ENCODE results near the gene CALML4. TPM values are rescaled to one million over a fixed set of nuclear protein-coding genes. Genes with fewer than 3 reads are reported as not detected.

Gene CALML4
- total RNA-seq, 2 donors from 2014 or later = 4.5 to 18.8 TPM

DNA sequence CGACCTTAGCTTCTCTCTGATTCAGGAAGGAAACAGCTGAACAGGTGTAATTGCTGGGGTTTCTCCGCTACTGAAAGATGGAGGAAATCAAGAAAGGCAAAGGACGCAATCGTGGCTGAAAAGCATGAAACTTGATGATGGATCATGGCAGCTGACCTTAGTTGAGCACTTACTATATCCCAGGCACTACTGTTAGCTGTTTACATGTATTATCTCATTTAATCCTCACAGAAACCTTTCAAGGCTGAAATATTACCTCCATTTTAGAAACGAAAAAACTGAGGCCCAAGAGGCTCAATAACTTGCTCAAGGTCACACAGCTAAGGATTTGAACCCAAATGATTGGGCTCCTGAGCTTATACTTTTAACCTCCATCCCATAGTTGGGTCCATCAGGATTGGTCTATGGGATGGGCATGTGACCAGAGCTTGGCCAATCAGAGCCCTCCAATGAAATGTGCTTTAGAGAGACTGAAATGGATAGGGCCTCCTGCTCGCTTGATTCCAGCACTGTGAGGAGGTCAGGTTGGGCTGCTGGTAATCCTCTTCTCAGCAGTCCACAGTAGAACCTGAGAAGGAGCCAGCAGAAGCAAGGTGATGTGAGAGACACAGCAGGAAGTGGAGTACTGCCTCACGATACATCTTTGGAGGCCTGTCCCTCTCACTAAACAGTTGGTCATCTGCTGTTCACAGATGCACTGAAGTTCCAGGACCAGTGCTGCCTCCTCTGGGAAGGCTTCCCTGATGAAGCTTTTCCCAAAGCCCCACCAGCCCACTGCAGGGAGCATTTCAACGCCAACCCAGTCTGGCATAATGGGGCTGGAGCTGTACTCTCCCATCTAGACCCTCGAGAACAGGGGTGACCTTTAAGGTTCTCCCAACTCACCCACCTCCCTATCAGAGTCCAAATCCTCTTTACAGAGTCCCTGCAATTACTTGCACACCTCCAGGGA is 14.0 kb upstream of the CALML4 start:
- no peak overlapping the region for H3K27ac ChIP-seq
- intact Hi-C loops (cut with DNase I) = no loop called here
- H3K4me1 ChIP-seq (replicated peaks) = no peaks in the 10 kb centered on the region
- H3K9me3 ChIP-seq = no peaks in the 10 kb centered on the region
- WGBS = 90% methylated on average over 9 of the region's 9 CpGs
- no peak overlapping the region for H3K4me3 ChIP-seq
- no peaks in the 10 kb centered on the region for H3K36me3 ChIP-seq
- no peaks in the 10 kb centered on the region for H3K27me3 ChIP-seq (replicated peaks; ENCODE audit: insufficient read depth)
- no peak for TF ChIP-seq POLR2AphosphoS5 (IDR thresholded peaks at IDR 0.05)
- no peak for TF ChIP-seq POLR2A (IDR thresholded peaks at IDR 0.05)
- TF ChIP-seq, protein P1, sequence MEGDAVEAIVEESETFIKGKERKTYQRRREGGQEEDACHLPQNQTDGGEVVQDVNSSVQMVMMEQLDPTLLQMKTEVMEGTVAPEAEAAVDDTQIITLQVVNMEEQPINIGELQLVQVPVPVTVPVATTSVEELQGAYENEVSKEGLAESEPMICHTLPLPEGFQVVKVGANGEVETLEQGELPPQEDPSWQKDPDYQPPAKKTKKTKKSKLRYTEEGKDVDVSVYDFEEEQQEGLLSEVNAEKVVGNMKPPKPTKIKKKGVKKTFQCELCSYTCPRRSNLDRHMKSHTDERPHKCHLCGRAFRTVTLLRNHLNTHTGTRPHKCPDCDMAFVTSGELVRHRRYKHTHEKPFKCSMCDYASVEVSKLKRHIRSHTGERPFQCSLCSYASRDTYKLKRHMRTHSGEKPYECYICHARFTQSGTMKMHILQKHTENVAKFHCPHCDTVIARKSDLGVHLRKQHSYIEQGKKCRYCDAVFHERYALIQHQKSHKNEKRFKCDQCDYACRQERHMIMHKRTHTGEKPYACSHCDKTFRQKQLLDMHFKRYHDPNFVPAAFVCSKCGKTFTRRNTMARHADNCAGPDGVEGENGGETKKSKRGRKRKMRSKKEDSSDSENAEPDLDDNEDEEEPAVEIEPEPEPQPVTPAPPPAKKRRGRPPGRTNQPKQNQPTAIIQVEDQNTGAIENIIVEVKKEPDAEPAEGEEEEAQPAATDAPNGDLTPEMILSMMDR (IDR thresholded peaks at IDR 0.05) = no peak
- DNase-seq (ENCODE audit: low spot score) = no peak

- Histone ChIP-seq H3K36me3 (no peaks in the 10 kb centered on the region), H3K27me3 (replicated peaks; ENCODE audit: insufficient read depth) (no peaks in the 10 kb centered on the region), H3K9me3 (no peaks in the 10 kb centered on the region), H3K4me1 (replicated peaks) (no peaks in the 10 kb centered on the region), H3K4me3 (no peak overlapping the region), H3K27ac (no peak overlapping the region)
- intact Hi-C loops (cut with DNase I) = no loop called here
- no peak for DNase-seq (ENCODE audit: low spot score)
- WGBS = 98% methylated on average over 8 of the region's 8 CpGs
- TF ChIP-seq POLR2A (IDR thresholded peaks at IDR 0.05) (no peak), POLR2AphosphoS5 (IDR thresholded peaks at IDR 0.05) (no peak)
- TF ChIP-seq, protein P1 (IDR thresholded peaks at IDR 0.05) = no peak
Measured at GRCh38 chr15:68218331-68218730, 13.2 kb upstream of the CALML4 start.

- H3K4me3 ChIP-seq = no peak overlapping the region
- TF ChIP-seq POLR2A (IDR thresholded peaks at IDR 0.05) = no peak
- no peak for TF ChIP-seq POLR2AphosphoS5 (IDR thresholded peaks at IDR 0.05)
- TF ChIP-seq, protein P1 (IDR thresholded peaks at IDR 0.05) = no peak
- H3K36me3 ChIP-seq = no peaks in the 10 kb centered on the region
- no peaks in the 10 kb centered on the region for H3K4me1 ChIP-seq (replicated peaks)
- H3K27me3 ChIP-seq (replicated peaks; ENCODE audit: insufficient read depth) = no peaks in the 10 kb centered on the region
- no peak for DNase-seq (ENCODE audit: low spot score)
- intact Hi-C loops (cut with DNase I) = no loop called here
- no peaks in the 10 kb centered on the region for H3K9me3 ChIP-seq
- no peak overlapping the region for H3K27ac ChIP-seq
- WGBS = 96% methylated on average over 4 of the region's 4 CpGs
Measured at GRCh38 chr15:68217341-68217740, 12.2 kb upstream of the CALML4 start.

GRCh38 chr15:68214838-68215254 is 9.7 kb upstream of the CALML4 start:
- intact Hi-C loops (cut with DNase I) = no loop called here
- 75% methylated on average over 6 of the region's 6 CpGs for WGBS
- Histone ChIP-seq H3K27ac (no peak overlapping the region), H3K9me3 (no peaks in the 10 kb centered on the region), H3K4me1 (replicated peaks) (no peaks in the 10 kb centered on the region), H3K36me3 (no peaks in the 10 kb centered on the region), H3K27me3 (replicated peaks; ENCODE audit: insufficient read depth) (no peaks in the 10 kb centered on the region), H3K4me3 (no peak overlapping the region)
- TF ChIP-seq POLR2A (IDR thresholded peaks at IDR 0.05) (no peak), POLR2AphosphoS5 (IDR thresholded peaks at IDR 0.05) (no peak)
- TF ChIP-seq, protein P1 (IDR thresholded peaks at IDR 0.05) = no peak
- no peak for DNase-seq (ENCODE audit: low spot score)

Data from prostate gland (tissue), 2 donors.